ENCODE results near the gene BPIFA1.

BPIFA1 gene

GRCh38 chr20:33235696-33236095, at the start of gene BPIFA1:
Gene BPIFA1 (plus strand): TSS chr20:33235996. CDS start chr20:33237712, 1,716 bp downstream.
- no peak for DNase-seq (ENCODE audit: low read depth in 1 of 2, low spot score in 1 of 2)

- no peak for DNase-seq (ENCODE audit: low read depth in 1 of 2, low spot score in 1 of 2)
These were observed 48.3 kb upstream of the BPIFA1 start for GRCh38 chr20:33187491-33187890.

- DNase-seq (ENCODE audit: low read depth in 1 of 2, low spot score in 1 of 2): no peak
These were observed 47.4 kb upstream of the BPIFA1 start for GRCh38 chr20:33188421-33188820.

GRCh38 chr20:33191484-33191883, 44.3 kb upstream of the BPIFA1 start:
- DNase-seq (ENCODE audit: low read depth in 1 of 2, low spot score in 1 of 2): no peak

GRCh38 chr20:33191955-33192354, 43.8 kb upstream of the BPIFA1 start:
- DNase-seq (ENCODE audit: low read depth in 1 of 2, low spot score in 1 of 2): no peak

- no peak for DNase-seq (ENCODE audit: low read depth in 1 of 2, low spot score in 1 of 2)
These were observed 42.8 kb upstream of the BPIFA1 start for GRCh38 chr20:33192912-33193501.

GRCh38 chr20:33199026-33199425, 36.8 kb upstream of the BPIFA1 start:
- DNase-seq (ENCODE audit: low read depth in 1 of 2, low spot score in 1 of 2): no peak

- no peak for DNase-seq (ENCODE audit: low read depth in 1 of 2, low spot score in 1 of 2)
These were observed 33.3 kb upstream of the BPIFA1 start for GRCh38 chr20:33202451-33202850.

- no peak for DNase-seq (ENCODE audit: low read depth in 1 of 2, low spot score in 1 of 2)
These were observed 32.4 kb upstream of the BPIFA1 start for GRCh38 chr20:33203444-33203843.

- DNase-seq (ENCODE audit: low read depth in 1 of 2, low spot score in 1 of 2): peak in 1 of 2 donors; percentile 20
These were observed 26.0 kb upstream of the BPIFA1 start for GRCh38 chr20:33209789-33210188.

GRCh38 chr20:33210371-33210770, 25.4 kb upstream of the BPIFA1 start:
- DNase-seq (ENCODE audit: low read depth in 1 of 2, low spot score in 1 of 2): no peak

- DNase-seq (ENCODE audit: low read depth in 1 of 2, low spot score in 1 of 2): peak in 1 of 2 donors; percentile 7
These were observed 23.9 kb upstream of the BPIFA1 start for GRCh38 chr20:33211817-33212424.

- no peak for DNase-seq (ENCODE audit: low read depth in 1 of 2, low spot score in 1 of 2)
These were observed 18.7 kb upstream of the BPIFA1 start, which contains the start of gene BPIFA3 for GRCh38 chr20:33217052-33217451. Gene BPIFA3 (plus strand): TSS chr20:33217352. CDS start chr20:33217537, 185 bp downstream.

- DNase-seq (ENCODE audit: low read depth in 1 of 2, low spot score in 1 of 2): no peak
These were observed 11.4 kb upstream of the BPIFA1 start for GRCh38 chr20:33224399-33224798.

- no peak for DNase-seq (ENCODE audit: low read depth in 1 of 2, low spot score in 1 of 2)
These were observed 6.0 kb upstream of the BPIFA1 start for GRCh38 chr20:33229843-33230242.

GRCh38 chr20:33231237-33231636, 4.6 kb upstream of the BPIFA1 start:
- no peak for DNase-seq (ENCODE audit: low read depth in 1 of 2, low spot score in 1 of 2)

GRCh38 chr20:33232486-33233072, 3.2 kb upstream of the BPIFA1 start:
- DNase-seq (ENCODE audit: low read depth in 1 of 2, low spot score in 1 of 2): no peak

- DNase-seq (ENCODE audit: low read depth in 1 of 2, low spot score in 1 of 2): no peak
These were observed 2.5 kb upstream of the BPIFA1 start for GRCh38 chr20:33233129-33233774.

- no peak for DNase-seq (ENCODE audit: low read depth in 1 of 2, low spot score in 1 of 2)
These were observed 1.7 kb upstream of the BPIFA1 start for GRCh38 chr20:33234050-33234449.

- DNase-seq (ENCODE audit: low read depth in 1 of 2, low spot score in 1 of 2): no peak
These were observed 555 bp downstream of the BPIFA1 start for GRCh38 chr20:33236351-33236750.

GRCh38 chr20:33237989-33238388, 2.2 kb downstream of the BPIFA1 start:
- no peak for DNase-seq (ENCODE audit: low read depth in 1 of 2, low spot score in 1 of 2)

- DNase-seq (ENCODE audit: low read depth in 1 of 2, low spot score in 1 of 2): no peak
These were observed 3.6 kb downstream of the BPIFA1 start for GRCh38 chr20:33239418-33239817.

Measured in activated CD4-positive, alpha-beta T cell treated with anti-CD3 and anti-CD28 coated beads, Interleukin-2, amount 50 U/mL, for 24 hours (primary cell).